GM12891 (cell line): ENCODE measurements around the gene ASCL1.

Source experiments
- DNase-seq: peaks from one replicate; pipeline ENCODE4 v3.0.0; 2011; ENCODE audit warnings: low spot score; ENCODE audit not compliant: insufficient read length
- FAIRE-seq: peaks from 2 replicates; lab custom pipeline; 2011; peaks lifted over from hg19 to GRCh38; lab: Jason Lieb, UNC
- PAX5 ChIP-seq: IDR thresholded peaks from 2 replicates; pipeline ENCODE4 v1.6.1; 2011; ENCODE audit warnings: low read length, moderate library complexity, mild to moderate bottlenecking; ENCODE audit not compliant: insufficient read depth, severe bottlenecking
- POLR2A ChIP-seq: IDR thresholded peaks from 2 replicates; pipeline ENCODE4 v1.6.1; 2011; ENCODE audit warnings: low read depth, low read length, control low read depth
- POLR2AphosphoS5 ChIP-seq: IDR thresholded peaks from 2 replicates; pipeline ENCODE4 v1.6.1; 2011; ENCODE audit warnings: low read depth, low read length, control low read depth
- POU2F2 ChIP-seq: IDR thresholded peaks from 2 replicates; pipeline ENCODE4 v1.6.1; 2011; ENCODE audit warnings: low read depth, mild to moderate bottlenecking, control low read depth, low read length, moderate library complexity
- SPI1 ChIP-seq: IDR thresholded peaks from 2 replicates; pipeline ENCODE4 v1.6.1; 2011; ENCODE audit warnings: low read depth, low read length, control low read depth
- TAF1 ChIP-seq: IDR thresholded peaks from 2 replicates; pipeline ENCODE4 v1.6.1; 2011; ENCODE audit warnings: low read depth, low read length, control low read depth

ASCL1 gene

DNA sequence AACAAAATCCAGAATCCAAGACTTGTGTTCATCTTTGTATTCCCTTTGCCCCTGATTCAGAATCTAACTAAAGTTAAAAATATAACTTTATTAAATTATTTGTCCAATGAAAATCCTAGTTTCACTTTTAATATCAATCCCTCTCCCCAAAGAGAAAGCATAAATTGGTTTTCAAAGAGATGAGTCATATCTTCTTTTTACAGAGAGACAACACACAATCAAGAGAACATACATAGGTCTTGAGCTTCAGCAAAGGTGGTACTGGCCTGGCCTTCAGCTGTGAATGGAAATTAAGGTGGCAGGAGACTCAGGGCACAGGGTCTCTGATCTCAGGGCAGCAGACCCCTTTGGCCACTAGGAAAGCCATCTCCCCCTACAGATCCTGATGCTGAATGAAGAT, 4.3 kb upstream of the ASCL1 start:
- FAIRE-seq, result no peak
- no peak for TF ChIP-seq PAX5
- no peak for TF ChIP-seq POU2F2
- TF ChIP-seq SPI1, result no peak
- TF ChIP-seq TAF1, result no peak
- TF ChIP-seq POLR2A, result no peak
- no peak for TF ChIP-seq POLR2AphosphoS5

DNA sequence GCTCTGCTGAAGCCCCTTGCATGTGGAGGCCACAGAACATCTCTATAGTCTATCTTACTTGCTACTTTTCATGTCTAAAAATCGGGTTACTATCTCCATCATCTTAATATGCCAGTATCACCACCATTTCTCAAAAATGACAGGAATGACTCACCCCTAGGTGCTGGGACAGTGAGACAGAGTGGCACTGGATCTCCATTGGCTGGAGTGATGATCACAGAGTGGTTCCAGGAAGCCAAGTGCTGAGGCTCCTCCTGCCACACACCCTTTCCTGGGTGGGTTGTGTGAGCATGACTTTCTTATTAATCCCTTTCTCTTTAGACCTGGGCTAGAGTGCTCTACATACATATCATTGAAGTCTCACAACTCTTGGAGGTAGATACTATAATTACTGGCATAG, 3.3 kb upstream of the ASCL1 start:
- FAIRE-seq, result no peak
- TF ChIP-seq PAX5 (no peak), SPI1 (no peak), TAF1 (no peak), POLR2AphosphoS5 (no peak), POLR2A (no peak), POU2F2 (no peak)

More for the DNA sequence above, 4.3 kb upstream of the ASCL1 start:
- no peak for DNase-seq

DNA sequence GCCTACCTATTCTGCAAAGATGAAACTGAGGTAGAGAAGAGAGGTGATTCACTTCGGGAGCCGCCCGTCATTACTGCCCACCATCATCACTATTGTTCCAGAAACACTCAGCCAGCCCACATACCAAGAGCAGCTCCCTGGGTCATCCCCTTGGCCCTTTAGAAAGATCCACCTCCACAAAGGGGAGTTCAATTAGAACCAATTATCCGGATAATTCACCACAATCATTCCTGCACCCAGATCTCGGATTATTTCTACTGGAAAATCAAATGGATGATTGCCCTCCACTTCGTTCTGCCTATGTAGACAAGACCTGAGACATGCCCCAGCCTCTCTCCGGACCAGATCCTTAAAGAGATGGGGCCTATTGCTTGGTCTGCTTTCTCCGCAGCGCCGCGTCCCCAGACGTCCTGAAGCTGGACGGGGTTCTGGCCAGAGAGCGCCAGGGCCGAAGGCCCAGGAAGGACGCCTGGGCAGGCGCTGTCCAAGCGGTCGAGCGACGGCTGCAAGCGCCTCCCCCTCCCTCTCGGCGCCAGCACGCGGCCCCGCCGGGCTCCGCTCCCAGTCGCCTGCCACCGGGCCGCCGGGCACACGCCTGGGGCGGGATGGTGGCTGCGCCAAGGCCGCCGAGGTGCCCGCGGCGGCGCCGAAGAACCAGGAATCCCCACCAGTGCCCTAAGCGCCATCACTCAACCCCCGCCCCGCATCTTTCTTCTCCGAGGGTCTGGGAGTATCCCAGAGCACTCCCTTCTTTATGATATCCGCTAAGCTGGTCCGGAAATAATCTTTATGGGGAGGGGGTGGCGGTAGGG, 1.3 kb upstream of the ASCL1 start:
- TF ChIP-seq POU2F2 (no peak), TAF1 (no peak), POLR2AphosphoS5 (no peak), PAX5 (no peak), POLR2A (no peak), SPI1 (no peak)
- no peak for FAIRE-seq
- no peak for DNase-seq

More for the DNA sequence above, 3.3 kb upstream of the ASCL1 start:
- DNase-seq, result no peak

GRCh38 chr12:102956738-102957327, 641 bp upstream of the ASCL1 start:
- no peak for TF ChIP-seq POU2F2
- FAIRE-seq (no peak), DNase-seq (no peak)

DNA sequence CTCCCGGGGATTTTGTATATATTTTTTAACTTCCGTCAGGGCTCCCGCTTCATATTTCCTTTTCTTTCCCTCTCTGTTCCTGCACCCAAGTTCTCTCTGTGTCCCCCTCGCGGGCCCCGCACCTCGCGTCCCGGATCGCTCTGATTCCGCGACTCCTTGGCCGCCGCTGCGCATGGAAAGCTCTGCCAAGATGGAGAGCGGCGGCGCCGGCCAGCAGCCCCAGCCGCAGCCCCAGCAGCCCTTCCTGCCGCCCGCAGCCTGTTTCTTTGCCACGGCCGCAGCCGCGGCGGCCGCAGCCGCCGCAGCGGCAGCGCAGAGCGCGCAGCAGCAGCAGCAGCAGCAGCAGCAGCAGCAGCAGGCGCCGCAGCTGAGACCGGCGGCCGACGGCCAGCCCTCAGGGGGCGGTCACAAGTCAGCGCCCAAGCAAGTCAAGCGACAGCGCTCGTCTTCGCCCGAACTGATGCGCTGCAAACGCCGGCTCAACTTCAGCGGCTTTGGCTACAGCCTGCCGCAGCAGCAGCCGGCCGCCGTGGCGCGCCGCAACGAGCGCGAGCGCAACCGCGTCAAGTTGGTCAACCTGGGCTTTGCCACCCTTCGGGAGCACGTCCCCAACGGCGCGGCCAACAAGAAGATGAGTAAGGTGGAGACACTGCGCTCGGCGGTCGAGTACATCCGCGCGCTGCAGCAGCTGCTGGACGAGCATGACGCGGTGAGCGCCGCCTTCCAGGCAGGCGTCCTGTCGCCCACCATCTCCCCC, 777 bp downstream of the ASCL1 start:
- DNase-seq (no peak), FAIRE-seq (peak; percentile 58)
- no peak for TF ChIP-seq POU2F2
- peak; percentile 59 for TF ChIP-seq PAX5

GRCh38 chr12:102958830-102959176, 1.3 kb downstream of the ASCL1 start:
- FAIRE-seq (no peak), DNase-seq (no peak)
- TF ChIP-seq TAF1, result no peak
- TF ChIP-seq PAX5, result no peak
- no peak for TF ChIP-seq POLR2A
- TF ChIP-seq POU2F2, result no peak
- no peak for TF ChIP-seq SPI1
- no peak for TF ChIP-seq POLR2AphosphoS5

- FAIRE-seq, result peak; percentile 33
- TF ChIP-seq PAX5 (no peak), POLR2AphosphoS5 (no peak), SPI1 (peak; percentile 63), POU2F2 (no peak), POLR2A (no peak), TAF1 (no peak)
- no peak for DNase-seq
These were observed 1.9 kb downstream of the ASCL1 start for GRCh38 chr12:102959391-102959790.

- TF ChIP-seq PAX5 (peak; percentile 90), POU2F2 (no peak)
- FAIRE-seq, result no peak
- DNase-seq, result no peak
These were observed 3.4 kb downstream of the ASCL1 start for GRCh38 chr12:102960766-102961465.

DNA sequence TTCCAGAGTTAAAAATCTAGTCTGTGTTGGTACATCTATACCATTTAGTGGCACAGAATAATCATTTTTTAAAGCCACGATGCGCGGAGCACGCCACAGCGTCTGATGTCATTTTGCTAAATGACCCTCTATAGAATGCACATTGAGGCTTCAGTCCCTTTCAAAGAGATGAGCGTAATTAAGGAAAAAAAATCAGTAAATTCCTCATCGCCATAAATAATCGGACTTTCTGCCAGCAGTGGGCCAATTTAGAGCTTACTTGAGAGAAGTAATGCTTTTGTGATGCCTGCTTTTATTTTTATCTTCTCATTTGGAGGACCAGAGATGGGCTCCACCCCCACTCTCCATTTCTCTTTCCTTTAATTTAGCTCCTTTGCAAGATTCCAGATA, 4.0 kb downstream of the ASCL1 start:
- FAIRE-seq (no peak), DNase-seq (no peak)
- no peak for TF ChIP-seq POU2F2
- TF ChIP-seq PAX5, result no peak
